ENCODE results near the gene SAXO1.
"Not testable (repeated sequence)": the region's sequence is repeated elsewhere in the genome, so short reads cannot be mapped to it uniquely, and the experiment has no call there.

Gene SAXO1

DNA sequence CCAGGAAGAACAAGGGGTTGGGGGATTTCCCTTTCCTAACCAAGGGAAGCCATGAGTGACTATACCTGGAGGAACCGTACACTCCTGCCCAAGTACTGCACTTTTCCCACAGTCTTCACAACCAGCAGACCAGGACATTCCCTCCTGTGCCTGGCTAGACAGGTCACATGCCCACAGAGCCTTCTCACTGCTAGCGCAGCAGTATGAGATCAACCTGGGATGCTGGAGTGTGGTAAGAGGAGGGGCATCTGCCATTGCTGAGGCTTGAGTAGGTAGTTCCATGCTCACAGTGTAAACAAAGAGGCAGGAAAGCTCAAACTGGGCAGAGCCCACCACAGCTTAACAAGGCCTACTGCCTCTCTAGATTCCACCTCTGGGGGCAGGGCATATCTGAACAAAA, 35.9 kb downstream of the SAXO1 start:
- Histone ChIP-seq H3K27me3 (ENCODE audit: control insufficient read depth, insufficient read depth, low read length) (no peaks in the 10 kb centered on the region), H3K9me3 (ENCODE audit: control insufficient read depth, insufficient read depth, low read depth, low read length) (peaks cover 16% of the 10 kb centered on the region), H3K27ac (ENCODE audit: low read depth, low read length) (no peak overlapping the region), H3K4me3 (ENCODE audit: low read depth, low read length) (no peak overlapping the region), H3K36me3 (ENCODE audit: control insufficient read depth, insufficient read depth, low read length) (no peaks in the 10 kb centered on the region), H3K9ac (ENCODE audit: low read length) (no peak overlapping the region), H3K4me1 (ENCODE audit: control insufficient read depth, insufficient read depth, low read length) (no peaks in the 10 kb centered on the region)

DNA sequence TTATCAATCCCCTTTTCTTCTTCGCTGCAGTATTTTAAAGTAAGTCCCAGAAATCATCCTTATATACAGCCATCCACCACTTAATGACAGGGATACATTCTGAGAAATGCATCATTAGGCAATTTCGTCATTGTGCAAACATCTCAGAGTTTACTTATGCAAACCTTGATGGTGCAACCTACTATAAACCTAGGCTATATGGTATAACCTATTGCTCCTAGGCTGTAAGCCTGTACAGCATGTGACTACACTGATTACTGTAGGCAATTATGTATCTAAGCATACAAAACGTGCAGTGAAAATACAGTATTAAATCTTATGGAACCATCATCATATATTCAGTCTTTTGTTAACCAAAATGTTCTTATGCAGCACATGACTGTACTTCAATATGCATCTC, 36.8 kb downstream of the SAXO1 start:
- Histone ChIP-seq H3K9me3 (ENCODE audit: control insufficient read depth, insufficient read depth, low read depth, low read length) (peaks cover 16% of the 10 kb centered on the region), H3K9ac (ENCODE audit: low read length) (no peak overlapping the region), H3K27me3 (ENCODE audit: control insufficient read depth, insufficient read depth, low read length) (no peaks in the 10 kb centered on the region), H3K4me1 (ENCODE audit: control insufficient read depth, insufficient read depth, low read length) (no peaks in the 10 kb centered on the region), H3K36me3 (ENCODE audit: control insufficient read depth, insufficient read depth, low read length) (no peaks in the 10 kb centered on the region), H3K27ac (ENCODE audit: low read depth, low read length) (no peak overlapping the region), H3K4me3 (ENCODE audit: low read depth, low read length) (no peak overlapping the region)

- Histone ChIP-seq H3K9me3 (ENCODE audit: control insufficient read depth, insufficient read depth, low read depth, low read length) (peaks cover 10% of the 10 kb centered on the region), H3K4me1 (ENCODE audit: control insufficient read depth, insufficient read depth, low read length) (no peaks in the 10 kb centered on the region), H3K9ac (ENCODE audit: low read length) (no peak overlapping the region), H3K4me3 (ENCODE audit: low read depth, low read length) (no peak overlapping the region), H3K36me3 (ENCODE audit: control insufficient read depth, insufficient read depth, low read length) (no peaks in the 10 kb centered on the region), H3K27me3 (ENCODE audit: control insufficient read depth, insufficient read depth, low read length) (no peaks in the 10 kb centered on the region), H3K27ac (ENCODE audit: low read depth, low read length) (no peak overlapping the region)
Measured at GRCh38 chr9:18994263-18994916, 38.6 kb downstream of the SAXO1 start.

GRCh38 chr9:18991197-18991596, 41.8 kb downstream of the SAXO1 start:
- not testable (repeated sequence) for H3K27ac ChIP-seq (ENCODE audit: low read depth, low read length); H3K27me3 ChIP-seq (ENCODE audit: control insufficient read depth, insufficient read depth, low read length); H3K36me3 ChIP-seq (ENCODE audit: control insufficient read depth, insufficient read depth, low read length); H3K4me1 ChIP-seq (ENCODE audit: control insufficient read depth, insufficient read depth, low read length); H3K9me3 ChIP-seq (ENCODE audit: control insufficient read depth, insufficient read depth, low read depth, low read length); H3K4me3 ChIP-seq (ENCODE audit: low read depth, low read length); H3K9ac ChIP-seq (ENCODE audit: low read length)

DNA sequence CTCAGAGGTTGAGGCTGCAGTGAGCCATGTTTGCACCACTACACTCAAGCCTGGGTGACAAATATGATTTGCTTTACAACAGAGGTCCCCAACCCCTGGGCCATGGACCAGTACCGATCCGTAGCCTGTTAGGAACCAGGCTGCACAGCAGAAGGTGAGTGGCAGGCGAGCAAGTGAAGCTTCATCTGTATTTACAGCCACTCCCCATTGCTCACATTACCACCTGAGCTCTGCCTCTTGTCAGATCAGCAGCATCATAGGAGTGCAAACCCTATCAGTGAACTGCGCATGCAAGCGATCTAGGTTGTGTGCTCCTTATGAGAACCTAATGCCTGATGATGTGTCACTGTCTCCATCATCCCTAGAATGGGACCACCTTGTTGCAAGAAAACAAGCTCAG, 42.5 kb downstream of the SAXO1 start:
- no peak overlapping the region for H3K4me3 ChIP-seq (ENCODE audit: low read depth, low read length)
- no peaks in the 10 kb centered on the region for H3K27me3 ChIP-seq (ENCODE audit: control insufficient read depth, insufficient read depth, low read length)
- H3K36me3 ChIP-seq (ENCODE audit: control insufficient read depth, insufficient read depth, low read length) = no peaks in the 10 kb centered on the region
- H3K27ac ChIP-seq (ENCODE audit: low read depth, low read length) = no peak overlapping the region
- no peak overlapping the region for H3K9ac ChIP-seq (ENCODE audit: low read length)
- no peaks in the 10 kb centered on the region for H3K9me3 ChIP-seq (ENCODE audit: control insufficient read depth, insufficient read depth, low read depth, low read length)
- H3K4me1 ChIP-seq (ENCODE audit: control insufficient read depth, insufficient read depth, low read length) = no peaks in the 10 kb centered on the region

- Histone ChIP-seq H3K9ac (ENCODE audit: low read length) (no peak overlapping the region), H3K4me3 (ENCODE audit: low read depth, low read length) (no peak overlapping the region), H3K27ac (ENCODE audit: low read depth, low read length) (no peak overlapping the region), H3K4me1 (ENCODE audit: control insufficient read depth, insufficient read depth, low read length) (no peaks in the 10 kb centered on the region), H3K36me3 (ENCODE audit: control insufficient read depth, insufficient read depth, low read length) (no peaks in the 10 kb centered on the region), H3K27me3 (ENCODE audit: control insufficient read depth, insufficient read depth, low read length) (no peaks in the 10 kb centered on the region), H3K9me3 (ENCODE audit: control insufficient read depth, insufficient read depth, low read depth, low read length) (no peaks in the 10 kb centered on the region)
Measured at GRCh38 chr9:18989865-18990264, 43.1 kb downstream of the SAXO1 start.

- Histone ChIP-seq H3K9me3 (ENCODE audit: control insufficient read depth, insufficient read depth, low read depth, low read length) (peaks cover 4% of the 10 kb centered on the region; the same call in 1 of the 2 replicates), H3K4me1 (ENCODE audit: control insufficient read depth, insufficient read depth, low read length) (no peaks in the 10 kb centered on the region), H3K4me3 (ENCODE audit: low read depth, low read length) (no peak overlapping the region), H3K9ac (ENCODE audit: low read length) (no peak overlapping the region), H3K27ac (ENCODE audit: low read depth, low read length) (no peak overlapping the region), H3K27me3 (ENCODE audit: control insufficient read depth, insufficient read depth, low read length) (no peaks in the 10 kb centered on the region), H3K36me3 (ENCODE audit: control insufficient read depth, insufficient read depth, low read length) (no peaks in the 10 kb centered on the region)
Measured at GRCh38 chr9:18989097-18989496, 43.9 kb downstream of the SAXO1 start.

GRCh38 chr9:18988003-18988402, 45.0 kb downstream of the SAXO1 start:
- no peaks in the 10 kb centered on the region for H3K27me3 ChIP-seq (ENCODE audit: control insufficient read depth, insufficient read depth, low read length)
- no peaks in the 10 kb centered on the region for H3K4me1 ChIP-seq (ENCODE audit: control insufficient read depth, insufficient read depth, low read length)
- peaks cover 10% of the 10 kb centered on the region; the same call in 1 of the 2 replicates for H3K9me3 ChIP-seq (ENCODE audit: control insufficient read depth, insufficient read depth, low read depth, low read length)
- no peak overlapping the region for H3K27ac ChIP-seq (ENCODE audit: low read depth, low read length)
- no peaks in the 10 kb centered on the region for H3K36me3 ChIP-seq (ENCODE audit: control insufficient read depth, insufficient read depth, low read length)
- H3K9ac ChIP-seq (ENCODE audit: low read length) = no peak overlapping the region
- H3K4me3 ChIP-seq (ENCODE audit: low read depth, low read length) = no peak overlapping the region

DNA sequence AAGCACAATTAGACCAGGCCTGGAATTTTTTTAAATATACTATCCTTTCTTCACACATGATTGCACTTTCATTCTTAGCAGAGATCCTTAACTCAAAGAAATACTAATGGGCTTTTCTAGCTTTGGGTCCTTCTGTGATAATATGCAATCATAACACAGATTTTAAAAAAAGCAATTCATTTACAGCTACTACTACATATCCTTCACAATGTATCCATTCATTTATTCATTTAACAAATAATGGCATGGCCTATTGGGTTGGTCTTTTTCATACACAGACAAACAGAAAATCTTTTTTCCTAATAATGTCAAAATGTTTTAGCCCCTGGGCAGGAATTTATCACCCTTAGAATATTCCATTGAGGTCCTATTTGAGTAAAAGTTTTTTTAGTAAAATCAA, 47.0 kb downstream of the SAXO1 start:
- Histone ChIP-seq H3K36me3 (ENCODE audit: control insufficient read depth, insufficient read depth, low read length) (no peaks in the 10 kb centered on the region), H3K4me3 (ENCODE audit: low read depth, low read length) (no peak overlapping the region), H3K4me1 (ENCODE audit: control insufficient read depth, insufficient read depth, low read length) (no peaks in the 10 kb centered on the region), H3K9me3 (ENCODE audit: control insufficient read depth, insufficient read depth, low read depth, low read length) (peaks cover 10% of the 10 kb centered on the region; the same call in 1 of the 2 replicates), H3K9ac (ENCODE audit: low read length) (no peak overlapping the region), H3K27ac (ENCODE audit: low read depth, low read length) (no peak overlapping the region), H3K27me3 (ENCODE audit: control insufficient read depth, insufficient read depth, low read length) (no peaks in the 10 kb centered on the region)

DNA sequence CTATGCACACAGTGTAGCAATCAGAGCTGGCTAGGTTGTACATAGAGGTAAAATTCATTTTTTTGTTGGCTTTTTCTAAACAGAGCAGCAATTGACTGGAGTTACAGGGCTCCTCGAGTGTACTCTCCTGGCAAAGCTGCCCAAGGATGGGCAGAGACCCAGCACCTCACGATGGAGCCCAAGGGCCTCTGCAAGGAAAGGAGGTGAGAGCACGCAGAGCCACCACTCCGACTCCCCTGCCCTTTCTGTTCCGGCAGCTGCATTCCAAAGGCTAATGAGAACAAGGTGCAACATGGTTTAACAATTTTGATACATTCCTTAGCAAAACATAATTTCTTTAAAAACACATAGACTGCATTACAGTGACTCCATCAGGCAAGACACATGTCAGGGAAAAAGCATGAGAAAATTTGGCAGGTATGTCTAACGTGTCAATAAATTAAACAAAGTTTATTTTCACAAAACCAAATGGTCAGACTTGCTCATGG, 47.5 kb downstream of the SAXO1 start:
- no peaks in the 10 kb centered on the region for H3K4me1 ChIP-seq (ENCODE audit: control insufficient read depth, insufficient read depth, low read length)

GRCh38 chr9:18982262-18982620, 50.8 kb downstream of the SAXO1 start:
- Histone ChIP-seq H3K36me3 (ENCODE audit: control insufficient read depth, insufficient read depth, low read length) (no peaks in the 10 kb centered on the region), H3K9ac (ENCODE audit: low read length) (no peak overlapping the region), H3K9me3 (ENCODE audit: control insufficient read depth, insufficient read depth, low read depth, low read length) (peaks cover 10% of the 10 kb centered on the region; the same call in 1 of the 2 replicates), H3K27ac (ENCODE audit: low read depth, low read length) (no peak overlapping the region), H3K4me3 (ENCODE audit: low read depth, low read length) (no peak overlapping the region), H3K27me3 (ENCODE audit: control insufficient read depth, insufficient read depth, low read length) (no peaks in the 10 kb centered on the region), H3K4me1 (ENCODE audit: control insufficient read depth, insufficient read depth, low read length) (no peaks in the 10 kb centered on the region)

More for the DNA sequence above, 47.5 kb downstream of the SAXO1 start:
- H3K27me3 ChIP-seq (ENCODE audit: control insufficient read depth, insufficient read depth, low read length) = no peaks in the 10 kb centered on the region
- H3K27ac ChIP-seq (ENCODE audit: low read depth, low read length) = no peak overlapping the region
- H3K4me3 ChIP-seq (ENCODE audit: low read depth, low read length) = no peak overlapping the region
- H3K36me3 ChIP-seq (ENCODE audit: control insufficient read depth, insufficient read depth, low read length) = no peaks in the 10 kb centered on the region
- H3K9me3 ChIP-seq (ENCODE audit: control insufficient read depth, insufficient read depth, low read depth, low read length) = peaks cover 10% of the 10 kb centered on the region; the same call in 1 of the 2 replicates
- H3K9ac ChIP-seq (ENCODE audit: low read length) = no peak overlapping the region

All from HUES6 (cell line).